ENCODE data around the gene DSC2.
"Not testable (repeated sequence)": the region's sequence is repeated elsewhere in the genome, so short reads cannot be mapped to it uniquely, and the experiment has no call there.

DSC2 gene

DNA sequence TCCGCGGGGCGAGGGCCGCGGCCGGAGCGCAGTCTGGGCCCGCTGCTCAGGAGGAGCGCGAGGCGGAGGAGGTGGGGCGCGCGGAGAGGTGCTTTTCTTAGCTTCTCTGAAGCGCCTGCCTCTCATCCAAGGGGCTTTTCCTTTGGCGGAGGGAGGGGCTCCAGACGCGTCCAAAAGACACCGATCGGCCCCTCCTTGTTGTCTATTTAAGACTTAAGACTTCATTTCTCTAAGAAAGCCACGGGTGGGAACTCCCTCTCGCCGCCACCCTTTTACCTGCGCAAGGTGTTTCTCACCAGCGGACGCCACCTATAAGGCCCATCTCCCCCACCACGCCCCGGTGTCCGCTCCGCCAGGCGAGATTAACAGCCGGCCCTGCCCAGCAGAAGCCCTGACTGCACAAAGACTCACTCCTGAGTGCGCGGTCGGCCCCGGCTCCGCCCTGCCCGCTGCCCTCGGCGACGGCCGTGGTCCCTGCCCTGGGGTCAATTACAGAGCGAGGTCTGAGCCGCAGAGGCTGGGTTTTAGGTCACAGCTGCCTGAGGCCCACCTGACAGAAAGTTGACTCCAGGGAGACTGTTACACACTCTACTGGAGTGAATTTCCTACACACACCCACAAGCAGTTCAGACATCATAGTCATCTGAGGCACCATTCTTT is at the start of gene DSC2:
DSC2 (minus strand) TSS at position 397 of the 660 bp plus-strand sequence. CDS start 450 bp downstream, outside the sequence.
- no peak for DNase-seq

DNA sequence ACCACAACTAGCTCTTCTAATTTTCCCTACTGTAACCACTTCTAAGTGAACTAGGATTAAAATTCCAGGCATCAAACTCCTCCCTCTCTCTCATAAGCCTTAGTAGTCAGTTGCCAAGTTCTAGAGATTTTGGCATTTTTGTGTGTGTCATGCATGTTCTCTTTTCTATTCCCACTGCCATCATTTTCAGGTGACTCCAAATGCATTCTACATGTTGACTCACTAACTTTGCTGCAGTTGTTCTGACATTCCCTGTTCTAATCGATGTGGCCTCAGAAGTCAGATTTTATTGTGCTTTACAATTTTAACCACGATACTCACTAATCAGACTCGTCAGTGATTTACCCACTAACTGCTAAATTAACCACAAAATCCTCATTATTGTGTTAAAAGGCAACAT is 47.1 kb upstream of the DSC2 start:
- no peak for DNase-seq

DNA sequence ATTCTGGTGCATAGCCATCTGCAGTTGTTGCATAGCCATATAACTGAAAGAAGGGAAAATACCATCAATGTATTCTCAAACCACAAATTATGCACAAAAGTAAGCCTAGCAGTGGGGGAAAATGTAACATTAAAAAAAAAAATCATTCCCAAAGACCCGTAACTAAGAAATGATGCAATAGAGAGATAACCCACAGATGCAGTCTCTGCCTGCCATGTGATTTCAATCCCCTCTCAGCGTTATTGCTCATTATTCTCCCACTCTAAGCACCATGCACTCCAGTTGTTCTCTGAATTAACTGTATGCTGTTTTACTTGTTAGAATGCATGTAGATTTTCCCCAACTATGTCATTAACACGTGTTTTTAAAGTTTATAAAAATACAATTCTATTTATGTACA is 46.4 kb upstream of the DSC2 start:
- DNase-seq, result no peak

DNA sequence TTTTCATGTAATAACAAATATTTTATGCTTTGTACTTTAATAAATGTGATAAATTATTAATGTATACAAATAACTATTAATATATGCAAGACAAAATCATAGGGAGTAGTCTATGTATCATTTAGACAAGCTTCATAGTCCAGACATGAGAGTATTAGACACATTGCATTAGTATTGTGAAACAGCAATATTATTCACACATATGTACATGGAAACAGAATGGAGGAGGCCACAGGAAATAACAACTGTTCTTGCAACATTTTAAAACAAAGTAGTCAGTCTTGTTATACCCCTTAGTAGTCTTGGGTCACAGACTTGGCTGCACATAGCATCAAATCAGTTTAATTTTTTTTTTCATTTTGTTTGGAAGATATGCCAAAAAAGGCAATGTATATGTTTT is 44.6 kb upstream of the DSC2 start:
- DNase-seq, result no peak

DNA sequence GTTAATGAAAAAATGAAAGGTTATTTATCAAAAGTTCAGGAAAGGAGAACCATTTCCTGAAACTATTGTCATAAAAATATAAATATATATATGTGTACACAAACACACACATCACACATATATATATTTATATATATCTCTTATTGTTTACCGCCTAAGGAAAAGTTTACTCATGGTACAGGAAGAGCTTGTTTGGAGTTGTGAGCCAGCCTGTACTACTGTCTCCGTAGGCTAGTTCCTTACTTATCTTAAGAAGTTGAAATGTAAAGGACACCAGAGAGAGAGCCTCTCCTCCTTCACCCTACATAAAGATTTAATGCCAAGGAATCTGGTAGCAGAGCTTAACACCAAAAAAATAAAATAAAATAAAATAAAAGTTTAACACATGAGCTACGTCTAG is 40.8 kb upstream of the DSC2 start:
- DNase-seq, result no peak

DNA sequence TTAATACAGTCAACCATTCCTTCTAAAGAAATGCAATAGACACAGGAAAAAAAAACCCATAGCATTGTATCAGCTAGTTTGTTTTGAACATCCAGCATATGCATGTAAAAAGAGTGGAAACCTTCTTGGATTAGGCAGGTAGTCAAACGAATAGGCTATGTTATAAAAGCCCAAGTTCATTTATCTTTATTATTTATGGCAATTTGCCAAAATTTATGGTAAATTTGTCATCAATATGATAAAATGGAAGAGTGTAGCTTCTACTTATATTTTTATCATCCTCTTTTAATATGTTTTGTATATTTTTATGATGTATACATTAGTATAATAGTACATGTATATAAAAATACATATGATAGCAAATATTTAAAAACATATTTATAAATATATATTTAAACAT is 36.5 kb upstream of the DSC2 start:
- no peak for DNase-seq

DNA sequence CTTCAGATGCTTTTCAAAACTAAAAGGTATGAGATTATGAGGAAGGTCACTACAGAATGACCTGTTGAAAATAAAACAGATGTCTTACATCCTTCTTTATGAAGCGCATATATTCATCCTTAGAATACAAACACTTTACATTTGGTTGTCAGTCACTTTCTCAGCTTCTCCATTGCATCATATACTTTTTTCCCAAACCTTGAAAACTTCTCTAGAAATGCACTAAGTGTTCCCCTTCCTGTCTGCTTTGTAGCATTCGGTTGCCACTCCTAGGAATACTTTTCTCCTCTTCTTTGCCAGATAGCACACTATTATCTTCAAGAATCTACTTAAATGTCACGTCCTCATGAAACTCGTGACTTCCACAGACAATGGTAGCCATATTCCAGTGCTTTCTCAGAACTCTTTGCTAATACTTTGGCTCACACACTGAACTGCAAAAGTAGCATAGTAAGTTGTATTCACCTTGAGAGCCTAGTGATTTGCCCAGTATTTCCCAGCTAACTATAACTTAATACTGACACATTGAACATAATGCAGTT is 32.8 kb upstream of the DSC2 start:
- no peak for DNase-seq

DNA sequence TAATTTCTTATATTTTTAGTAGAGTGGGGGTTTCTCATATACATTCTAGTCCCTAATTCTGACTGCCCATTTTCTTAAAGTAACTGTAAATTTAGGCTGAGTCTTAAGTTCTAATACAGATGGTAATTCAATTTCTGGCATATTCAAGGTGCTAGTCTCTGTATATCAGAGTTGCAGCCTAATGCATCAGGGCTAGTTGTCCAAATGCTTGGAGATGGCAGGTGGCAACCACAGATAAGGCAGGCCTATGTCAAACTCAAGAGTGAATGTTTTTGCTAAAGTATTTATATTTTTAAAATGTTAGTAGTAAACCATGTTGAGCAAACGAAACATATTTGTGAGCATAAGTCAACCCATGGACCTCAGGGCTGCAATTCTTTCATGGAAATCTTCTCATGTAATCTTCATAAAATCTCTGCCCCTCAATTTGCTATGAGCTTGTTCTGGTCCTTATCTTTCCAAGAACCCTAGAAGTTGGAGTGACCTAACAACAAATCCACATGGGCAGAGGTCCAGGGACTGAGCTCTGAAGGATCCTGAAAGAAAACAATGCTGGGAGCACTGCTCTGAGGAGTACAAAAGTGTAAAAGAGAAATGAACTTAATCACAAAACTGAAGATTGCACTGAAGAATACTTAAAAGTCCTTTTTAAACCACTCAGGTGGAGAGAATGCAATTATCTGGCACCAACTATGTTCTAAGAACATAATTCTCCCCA is 27.3 kb upstream of the DSC2 start:
- DNase-seq, result no peak

DNA sequence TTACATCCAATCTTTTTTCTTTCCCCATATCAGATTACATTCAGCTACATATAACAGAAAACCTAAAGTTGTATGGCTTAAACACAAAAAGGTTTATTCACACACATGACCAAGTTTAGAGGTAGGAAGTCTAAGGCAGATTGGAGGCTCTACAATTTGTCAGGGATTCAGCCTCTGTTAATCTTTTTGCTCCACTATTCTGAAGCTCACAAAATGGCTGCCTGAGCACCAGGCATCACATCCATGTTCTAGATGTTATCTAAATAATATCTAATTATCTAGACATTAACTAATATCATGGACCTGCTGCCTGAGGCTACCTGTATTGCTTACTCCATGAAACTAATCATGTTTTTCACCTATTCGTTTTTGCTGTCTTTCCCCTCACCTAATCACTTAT is 23.7 kb upstream of the DSC2 start:
- DNase-seq, result no peak

DNA sequence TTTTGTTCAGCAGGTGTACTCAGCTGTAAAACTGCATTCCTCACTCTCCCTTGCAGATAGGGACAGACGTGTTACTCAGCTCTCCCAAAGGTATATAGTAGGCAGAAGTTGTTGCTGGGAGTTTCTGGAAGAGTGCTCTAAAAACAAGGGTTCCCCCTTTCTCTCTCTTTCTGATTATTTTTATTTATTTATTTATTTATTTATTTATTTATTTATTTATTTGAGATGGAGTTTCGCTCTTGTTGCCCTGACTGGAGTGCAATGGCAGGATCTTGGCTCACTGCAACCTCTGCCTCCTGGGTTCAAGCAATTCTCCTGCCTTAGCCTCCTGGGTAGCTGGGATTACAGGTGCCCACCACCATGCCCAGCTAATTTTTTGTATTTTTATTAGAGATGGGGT is 20.9 kb upstream of the DSC2 start:
- DNase-seq, result not testable (repeated sequence)

DNA sequence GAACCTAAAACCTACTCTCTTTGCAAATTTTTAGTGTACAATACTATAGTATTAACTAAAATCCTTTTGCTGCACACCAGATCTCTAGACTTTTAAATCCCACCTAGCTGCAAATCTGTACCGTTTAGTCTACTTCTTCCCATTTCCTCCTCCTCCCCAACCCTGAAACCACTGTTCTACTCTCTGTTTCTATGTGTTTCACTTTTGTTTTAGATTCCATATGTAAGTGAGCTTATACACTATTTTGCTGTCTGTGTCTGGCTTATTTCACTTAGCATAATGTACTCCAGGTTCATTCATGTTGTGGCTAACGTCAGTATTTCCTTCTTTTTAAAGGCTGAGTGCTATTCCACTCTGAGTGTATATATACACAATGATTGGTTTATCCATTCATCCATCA is 18.4 kb upstream of the DSC2 start:
- no peak for DNase-seq

DNA sequence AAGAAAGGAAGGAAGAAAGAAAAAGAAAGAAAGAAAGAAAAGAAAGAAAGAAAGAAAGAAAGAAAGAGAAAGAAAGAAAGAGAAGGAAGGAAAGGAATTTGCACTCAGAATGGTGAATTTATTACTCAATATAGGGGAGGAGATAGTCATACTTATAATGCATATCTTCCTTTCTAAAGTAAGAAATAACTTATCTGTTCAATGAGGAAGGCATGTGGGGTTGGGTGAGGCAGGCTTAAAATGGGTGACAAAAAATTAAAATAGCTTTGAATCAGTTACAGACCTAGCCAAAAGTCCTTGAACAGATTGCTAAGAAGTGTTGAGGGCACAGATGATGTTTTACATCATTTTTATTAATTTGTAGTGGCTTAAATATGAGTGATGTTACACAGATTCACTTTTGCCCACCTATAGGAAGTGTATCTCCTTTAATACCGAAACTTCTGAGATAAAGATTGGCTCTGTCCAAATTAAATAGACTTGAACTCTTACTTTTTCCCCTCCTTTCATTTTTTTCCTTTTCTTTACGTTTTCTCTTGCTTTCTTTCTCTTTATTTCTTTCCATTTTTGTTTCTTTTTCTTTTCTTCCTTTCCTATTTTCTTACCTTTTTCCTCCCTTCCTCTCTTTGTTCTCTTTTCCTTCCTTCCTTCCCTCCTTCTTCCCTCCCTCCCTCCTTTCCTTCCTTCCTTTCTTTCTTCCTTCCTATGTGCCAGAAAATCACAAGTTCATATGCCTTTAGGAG is 14.8 kb upstream of the DSC2 start:
- DNase-seq, result no peak

DNA sequence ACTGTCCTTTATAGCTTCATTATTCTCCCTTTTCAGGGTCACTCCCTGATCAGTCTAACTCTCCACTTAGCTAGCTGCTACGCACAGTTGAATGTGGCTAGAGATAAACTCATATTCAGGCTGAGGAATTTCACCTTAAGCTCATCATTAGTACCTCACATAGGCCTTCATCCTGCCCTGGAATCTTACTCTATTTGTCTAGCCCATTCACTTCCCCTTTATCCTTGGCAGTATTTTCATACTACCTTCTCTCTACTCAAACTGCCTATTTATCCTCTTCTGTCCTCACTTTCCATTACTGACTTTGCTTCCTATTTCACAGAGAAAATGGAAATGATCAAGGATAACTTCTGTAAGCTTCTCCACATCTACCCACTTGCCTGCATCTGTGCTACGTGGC is 10.6 kb upstream of the DSC2 start:
- DNase-seq, result no peak

DNA sequence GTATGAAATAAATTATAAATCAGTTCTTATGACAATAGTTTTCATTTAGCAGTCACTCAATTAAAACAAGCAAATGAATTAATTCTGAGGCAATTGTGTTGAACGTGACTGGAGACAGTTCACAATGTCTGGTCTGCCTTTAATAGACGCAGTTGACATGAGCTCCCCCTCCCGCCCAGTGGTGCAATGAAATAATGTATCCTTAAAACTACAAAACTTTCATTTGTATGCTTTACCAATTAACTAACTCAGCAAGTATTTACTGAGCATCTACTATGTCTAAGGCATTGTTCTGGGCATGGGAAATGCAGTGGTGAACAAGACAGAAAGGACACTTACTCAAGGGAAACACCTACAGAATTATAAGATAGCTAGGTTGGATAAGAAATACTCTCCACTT is 3.5 kb upstream of the DSC2 start:
- no peak for DNase-seq

DNA sequence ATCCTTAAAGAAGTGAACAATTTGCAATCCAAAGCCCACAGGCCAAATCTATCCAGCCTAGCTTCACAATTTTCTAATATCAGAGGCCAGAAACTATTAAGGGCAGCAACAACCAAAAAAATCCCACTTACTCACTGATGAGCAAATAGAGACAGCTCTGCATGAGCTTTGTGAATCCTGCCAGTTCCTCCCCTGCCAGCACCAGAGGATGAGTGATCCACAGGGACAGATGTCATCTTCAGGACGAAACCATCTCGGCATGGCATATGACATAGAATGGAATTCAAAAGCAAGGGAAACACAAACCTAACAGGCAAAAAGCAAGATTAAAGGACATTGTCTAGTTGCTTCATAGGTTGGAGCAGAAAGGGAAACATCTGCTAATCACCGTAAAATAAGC is 2.2 kb upstream of the DSC2 start:
- no peak for DNase-seq

DNA sequence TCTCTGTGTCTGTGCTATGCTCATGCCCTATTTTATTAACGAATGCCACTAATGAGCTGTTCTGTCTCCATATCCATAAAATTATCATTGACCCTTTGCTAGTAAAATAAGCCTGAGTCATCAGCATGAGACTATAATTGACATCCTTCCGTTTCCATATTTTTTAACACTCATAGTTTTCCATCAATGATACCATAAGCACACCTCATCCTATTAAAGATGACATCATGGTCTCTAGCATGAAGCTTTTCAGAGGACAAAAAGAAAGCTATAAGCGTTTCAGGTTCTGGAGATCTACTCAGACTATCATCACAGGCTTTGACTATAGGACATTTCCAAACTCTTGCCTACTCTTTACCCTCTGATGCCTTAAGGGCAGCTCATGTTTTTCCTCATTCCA is 1.2 kb upstream of the DSC2 start:
- DNase-seq, result no peak

DNA sequence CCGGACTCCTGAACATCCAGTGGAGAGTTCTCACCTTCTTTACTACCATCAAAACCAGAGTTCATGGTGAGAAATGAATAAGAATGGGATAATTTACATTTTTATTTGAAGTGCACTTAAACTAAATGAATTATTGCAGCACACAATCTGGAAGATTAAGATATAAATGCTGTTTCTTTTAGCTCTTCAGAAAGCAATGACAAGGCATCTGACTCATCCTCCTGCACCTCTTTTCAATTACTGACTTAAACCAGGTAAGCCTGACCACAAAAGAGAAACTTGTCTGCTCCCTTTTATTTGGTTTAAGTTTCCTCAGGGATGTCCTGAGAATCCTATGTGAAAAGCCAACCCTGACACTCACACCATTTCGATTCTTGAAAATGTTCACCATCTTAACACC is 720 bp upstream of the DSC2 start:
- DNase-seq, result no peak

DNA sequence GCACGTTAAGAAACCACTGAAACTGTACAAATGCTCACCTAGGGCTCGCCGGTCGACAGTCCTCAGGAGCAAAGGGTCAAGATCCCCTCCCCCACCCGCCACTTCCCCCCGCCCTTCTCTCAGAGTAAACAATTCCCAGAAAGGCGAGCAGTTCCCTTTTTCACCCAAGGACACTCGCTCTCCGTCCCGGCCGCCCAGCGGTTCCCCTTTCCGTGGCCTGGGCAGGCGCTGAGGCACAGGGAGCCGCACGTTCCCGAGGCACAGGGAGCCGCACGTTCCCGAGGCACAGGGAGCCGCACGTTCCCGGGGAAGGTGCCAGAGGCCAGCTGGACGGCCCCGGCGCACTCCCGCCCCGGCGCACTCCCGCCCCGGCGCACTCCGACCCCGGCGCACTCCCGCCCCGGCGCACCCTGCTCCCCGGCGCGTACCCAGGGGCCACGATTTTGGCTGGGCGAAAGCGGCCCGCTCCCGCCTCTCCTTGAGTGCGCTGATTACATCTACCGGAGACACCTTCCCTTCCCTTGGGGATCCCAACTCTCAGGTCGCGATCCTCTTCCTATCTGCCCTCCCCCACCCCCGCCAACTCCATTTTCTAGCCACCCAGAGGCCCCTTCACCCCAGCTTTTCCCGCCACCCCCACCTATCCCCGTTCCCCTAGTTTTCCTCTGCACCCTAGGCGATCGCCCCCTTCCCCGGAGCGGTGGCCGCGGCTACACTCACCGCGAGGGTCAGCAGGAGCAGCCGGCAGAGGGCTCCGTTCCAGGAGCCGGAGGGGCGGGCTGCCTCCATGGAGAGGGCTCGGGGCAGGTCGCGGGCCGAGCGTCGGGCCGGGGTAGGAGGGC is 817 bp downstream of the DSC2 start:
- DNase-seq, result no peak

DNA sequence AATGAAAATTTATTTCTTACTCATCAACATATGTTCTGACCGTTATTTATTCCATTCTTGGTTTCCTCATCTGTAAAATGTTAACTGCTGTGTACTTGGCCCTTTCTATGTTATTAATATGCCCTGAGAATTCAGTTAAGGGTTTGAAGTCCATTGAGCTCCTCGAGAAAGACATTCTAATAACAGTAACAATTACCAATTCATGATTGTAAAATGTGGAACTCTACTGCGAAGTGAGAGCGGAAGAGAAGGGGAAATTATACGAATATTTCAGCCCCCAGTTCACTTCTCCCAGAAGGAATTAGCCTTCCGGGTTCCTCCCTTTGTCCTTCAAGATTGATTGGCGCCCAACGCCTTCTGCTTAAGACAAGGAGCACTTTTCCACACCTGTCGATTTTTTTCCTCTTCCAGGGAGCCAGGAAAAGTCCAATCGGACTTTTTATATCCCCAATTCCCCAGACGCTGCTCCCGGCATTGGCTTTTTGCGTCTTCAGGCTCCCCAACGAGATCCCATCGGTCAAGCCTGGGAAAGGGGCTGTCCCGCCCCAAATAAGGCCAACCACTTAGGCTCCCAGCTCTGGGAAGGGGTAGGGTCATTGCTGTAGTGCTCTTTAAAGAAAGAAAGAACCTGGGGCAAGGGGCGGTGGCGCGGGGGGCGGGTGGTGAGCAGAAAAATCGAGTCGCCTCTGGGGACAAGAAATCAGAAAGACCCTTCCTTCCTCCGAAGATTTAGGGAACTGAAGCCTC is 1.6 kb downstream of the DSC2 start:
- DNase-seq, result no peak

DNA sequence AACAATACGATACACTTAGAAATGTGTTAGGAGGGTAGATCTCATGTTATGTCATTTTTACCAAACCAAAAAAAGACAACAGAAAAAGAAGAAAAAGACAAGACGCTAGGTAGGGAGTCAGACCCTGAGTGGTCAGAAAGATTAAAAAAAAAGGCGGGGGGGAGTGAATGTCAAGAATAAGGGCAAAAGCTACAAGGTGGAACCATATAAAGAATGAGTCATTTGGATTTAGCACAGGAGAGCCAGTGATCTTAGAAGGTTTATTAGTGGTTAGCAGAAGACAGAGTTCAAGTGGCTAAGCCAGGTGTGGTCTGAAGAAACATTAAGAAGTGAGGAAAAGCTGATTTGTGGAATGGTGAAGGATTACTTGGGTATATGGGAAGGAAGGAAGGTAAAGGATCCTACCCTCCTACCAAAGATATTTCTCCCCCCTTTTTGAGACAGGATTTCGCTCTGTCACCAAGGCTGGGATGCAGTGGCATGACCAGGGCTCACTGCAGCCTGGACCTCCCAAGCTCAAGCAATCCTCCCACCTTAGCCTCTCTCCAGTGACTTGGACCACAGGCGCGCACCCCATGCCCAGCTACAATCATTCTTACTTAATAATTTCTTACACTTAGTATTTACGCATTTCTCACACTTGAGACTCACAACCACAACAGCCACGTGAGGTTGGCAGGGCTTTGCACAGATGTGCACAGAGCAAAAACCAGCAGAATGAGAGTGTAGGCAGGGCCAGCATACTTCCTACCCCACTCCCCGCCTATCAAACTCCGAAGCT is 2.6 kb downstream of the DSC2 start:
- DNase-seq, result no peak

DNA sequence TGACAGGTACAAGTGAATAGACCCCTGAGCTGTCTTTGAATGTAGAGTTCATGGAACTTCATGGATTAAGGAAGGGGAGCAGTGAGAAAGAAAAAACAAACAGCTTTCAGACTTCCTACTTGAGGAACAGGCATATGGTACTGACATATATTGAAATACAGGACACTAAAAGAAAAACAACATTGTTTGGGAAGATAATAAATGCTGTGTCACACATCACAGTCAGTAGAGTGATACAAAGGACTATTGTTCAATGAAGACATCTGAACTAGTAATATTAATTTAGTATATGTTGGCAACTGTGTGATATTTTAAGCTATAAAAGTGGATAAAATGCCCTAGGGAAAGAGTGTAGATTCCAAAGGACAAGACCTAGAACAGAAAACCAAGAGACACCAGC is 3.3 kb downstream of the DSC2 start:
- peak; percentile 17 for DNase-seq
